Measurements from ENCODE around the gene ZNRF3.

- TF ChIP-seq CTCF (IDR thresholded peaks at IDR 0.05) (no peak), EP300 (IDR thresholded peaks at IDR 0.05) (no peak), POLR2A (IDR thresholded peaks at IDR 0.05; ENCODE audit: low read depth) (no peak)
Measured at GRCh38 chr22:28900379-28900925, 17.1 kb downstream of the ZNRF3 start.
